H1 (cell line): Measurements from ENCODE around the gene GJA5. TPM values are rescaled to one million over a fixed set of nuclear protein-coding genes. Genes with fewer than 3 reads are reported as not detected.

Experiments used
- ASH2L ChIP-seq: fragments of 200-600, 300-600 bp; sonication (generic); IDR thresholded peaks from one replicate; pipeline ENCODE4 v1.7.1; 2017; ENCODE audit warnings: low read length
- BACH1 ChIP-seq: IDR thresholded peaks from 2 replicates; pipeline ENCODE4 v1.6.1; 2012; ENCODE audit warnings: low read length, improper control_type of control experiment
- BRCA1 ChIP-seq: IDR thresholded peaks from 2 replicates; pipeline ENCODE4 v1.6.1; 2012; ENCODE audit warnings: low read depth, low read length, improper control_type of control experiment
- CHD7 ChIP-seq: fragments of 300-600 bp; sonication (generic); IDR thresholded peaks from 2 replicates; pipeline ENCODE4 v1.7.1; 2012; ENCODE audit warnings: low read length, moderate library complexity, mild to moderate bottlenecking, inconsistent platforms; ENCODE audit not compliant: insufficient replicate concordance
- KDM4A ChIP-seq: IDR thresholded peaks from one replicate; pipeline ENCODE4 v1.7.1; 2012; ENCODE audit warnings: low read depth, mild to moderate bottlenecking, moderate library complexity, low read length, inconsistent platforms; ENCODE audit not compliant: severe bottlenecking
- PHF8 ChIP-seq: fragments of 200-600 bp; sonication (generic); conservative IDR thresholded peaks from 2 replicates; pipeline ENCODE4 v1.7.1; 2012; ENCODE audit warnings: low read depth, mild to moderate bottlenecking, inconsistent platforms, low read length, moderate library complexity
- RAD21 ChIP-seq, 2 experiments: IDR thresholded peaks in 1 of 2; conservative IDR thresholded peaks in 1 of 2; 2 replicates each; pipeline ENCODE4 v1.6.1; 2011; ENCODE audit warnings: low read depth in 2 of 2, low read length in 2 of 2, improper control_type of control experiment in 1 of 2, inconsistent platforms in 1 of 2, mild to moderate bottlenecking in 1 of 2, moderate library complexity in 1 of 2
- SP2 ChIP-seq: IDR thresholded peaks from 2 replicates; pipeline ENCODE4 v1.6.1; 2012; ENCODE audit warnings: mild to moderate bottlenecking, low read length, inconsistent platforms
- YY1 ChIP-seq: IDR thresholded peaks from 2 replicates; pipeline ENCODE4 v1.6.1; 2011; ENCODE audit warnings: low read depth, mild to moderate bottlenecking, low read length
- polyA plus RNA-seq, 7 experiments: library from polyadenylated mRNA; depleted of rRNA in 3 of 7; stranded (reverse) in 5 of 7; unstranded in 2 of 7; fragments of >200 nt in 5 of 7; fragments of 200-250 nt in 2 of 7; gene quantifications; 1 replicate in 5 of 7; 2 replicates in 1 of 7; 4 replicates in 1 of 7; pipeline versions ENCODE4 v1.2.1 to v1.2.3, GENCODE V29; 2011 to 2013; ENCODE audit warnings: missing spikeins in 2 of 7, mixed read lengths in 2 of 7
- total RNA-seq: library from RNA; stranded (reverse); fragmentation: NEBNext Ultra II Directional; extraction: Animal tissue kit (Norgen Biotek cat#: 25700); gene quantifications from 2 replicates; pipeline ENCODE4 v1.2.1, GENCODE V29; 2021

The GJA5 gene
- total and polyA plus RNA-seq, 2 of the 8 experiments (the other 6 are each of a cell fraction or from before 2014, with no cell fraction given) = 1.2 to 2.7 TPM

GRCh38 chr1:147758379-147759100, 1.9 kb downstream of the GJA5 start (continued):
- TF ChIP-seq ASH2L (no peak), YY1 (no peak), RAD21 (IDR thresholded peaks at IDR 0.05 in 1 of 2, conservative IDR thresholded peaks at IDR 0.05 in 1 of 2; ENCODE audit: low read depth in 2 of 2, low read length in 2 of 2) (no peak), CHD7 (no peak), PHF8 (no peak), KDM4A (no peak), BACH1 (no peak), SP2 (no peak), BRCA1 (no peak)
